Measurements from ENCODE around the gene TFCP2L1. TPM values are rescaled to one million over a fixed set of nuclear protein-coding genes. Genes with fewer than 3 reads are reported as not detected.
A peak's percentile ranks its signal among the peaks of the same experiment; 100 is the strongest.
"Not testable (repeated sequence)": the region's sequence is repeated elsewhere in the genome, so short reads cannot be mapped to it uniquely, and the experiment has no call there.

TFCP2L1 gene
- total RNA-seq, 1 donor from 2014 or later, result 4.6 TPM

DNA sequence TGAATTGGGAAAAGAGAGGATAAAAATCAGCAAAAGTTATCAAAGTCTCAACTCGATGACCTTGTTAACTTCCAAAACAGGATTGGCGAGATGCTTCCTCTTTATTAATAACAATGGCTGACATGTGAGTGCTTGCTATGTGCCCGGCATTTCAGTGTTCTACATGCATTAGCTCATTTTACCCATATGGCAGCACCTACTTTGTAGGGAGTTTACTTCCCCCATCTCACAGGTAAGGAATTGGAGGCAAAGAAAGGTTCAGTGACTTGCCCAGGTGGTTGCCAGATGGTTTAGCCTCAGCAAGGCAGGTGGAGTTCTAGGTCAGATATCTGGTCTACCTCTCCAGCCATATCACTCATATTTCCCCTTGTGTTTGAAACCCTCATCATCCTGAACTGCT is 12.4 kb downstream of the TFCP2L1 start:
- H3K4me1 Mint-ChIP-seq (ENCODE audit: unreplicated experiment), result no peaks in the 10 kb centered on the region

DNA sequence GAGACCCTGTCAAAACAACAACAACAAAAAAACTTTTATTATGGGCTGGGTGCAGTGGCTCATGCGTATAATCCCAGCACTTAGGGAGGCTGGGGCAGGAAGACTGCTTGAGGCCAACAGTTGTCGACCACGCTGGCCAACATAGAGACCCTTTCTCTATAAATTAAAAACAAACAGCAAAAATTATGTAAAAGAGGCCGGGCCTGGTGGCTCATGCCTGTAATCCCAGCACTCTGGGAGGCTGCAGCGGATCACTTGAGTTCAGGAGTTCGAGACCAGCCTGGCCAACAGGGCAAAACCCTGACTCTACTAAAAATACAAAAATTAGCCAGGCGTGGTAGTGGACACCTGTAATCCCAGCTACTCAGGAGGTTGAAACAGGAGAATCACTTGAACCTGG is 15.6 kb downstream of the TFCP2L1 start:
- not testable (repeated sequence) for H3K27ac Mint-ChIP-seq; DNase-seq (ENCODE audit: extremely low spot score, unreplicated experiment); H3K4me3 Mint-ChIP-seq; H3K9me3 Mint-ChIP-seq; H3K36me3 Mint-ChIP-seq; H3K4me1 Mint-ChIP-seq (ENCODE audit: unreplicated experiment)
- H3K27me3 Mint-ChIP-seq, result peaks cover 13% of the 10 kb centered on the region

More for the DNA sequence above, 12.4 kb downstream of the TFCP2L1 start:
- Mint-ChIP-seq H3K27me3 (peaks cover 13% of the 10 kb centered on the region), H3K27ac (peak overlapping the region; percentile 61), H3K9me3 (no peaks in the 10 kb centered on the region), H3K36me3 (no peaks in the 10 kb centered on the region), H3K4me3 (no peak overlapping the region)
- TF ChIP-seq, protein P1, sequence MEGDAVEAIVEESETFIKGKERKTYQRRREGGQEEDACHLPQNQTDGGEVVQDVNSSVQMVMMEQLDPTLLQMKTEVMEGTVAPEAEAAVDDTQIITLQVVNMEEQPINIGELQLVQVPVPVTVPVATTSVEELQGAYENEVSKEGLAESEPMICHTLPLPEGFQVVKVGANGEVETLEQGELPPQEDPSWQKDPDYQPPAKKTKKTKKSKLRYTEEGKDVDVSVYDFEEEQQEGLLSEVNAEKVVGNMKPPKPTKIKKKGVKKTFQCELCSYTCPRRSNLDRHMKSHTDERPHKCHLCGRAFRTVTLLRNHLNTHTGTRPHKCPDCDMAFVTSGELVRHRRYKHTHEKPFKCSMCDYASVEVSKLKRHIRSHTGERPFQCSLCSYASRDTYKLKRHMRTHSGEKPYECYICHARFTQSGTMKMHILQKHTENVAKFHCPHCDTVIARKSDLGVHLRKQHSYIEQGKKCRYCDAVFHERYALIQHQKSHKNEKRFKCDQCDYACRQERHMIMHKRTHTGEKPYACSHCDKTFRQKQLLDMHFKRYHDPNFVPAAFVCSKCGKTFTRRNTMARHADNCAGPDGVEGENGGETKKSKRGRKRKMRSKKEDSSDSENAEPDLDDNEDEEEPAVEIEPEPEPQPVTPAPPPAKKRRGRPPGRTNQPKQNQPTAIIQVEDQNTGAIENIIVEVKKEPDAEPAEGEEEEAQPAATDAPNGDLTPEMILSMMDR (conservative IDR thresholded peaks at IDR 0.05), result no peak
- no peak for DNase-seq (ENCODE audit: extremely low spot score, unreplicated experiment)

DNA sequence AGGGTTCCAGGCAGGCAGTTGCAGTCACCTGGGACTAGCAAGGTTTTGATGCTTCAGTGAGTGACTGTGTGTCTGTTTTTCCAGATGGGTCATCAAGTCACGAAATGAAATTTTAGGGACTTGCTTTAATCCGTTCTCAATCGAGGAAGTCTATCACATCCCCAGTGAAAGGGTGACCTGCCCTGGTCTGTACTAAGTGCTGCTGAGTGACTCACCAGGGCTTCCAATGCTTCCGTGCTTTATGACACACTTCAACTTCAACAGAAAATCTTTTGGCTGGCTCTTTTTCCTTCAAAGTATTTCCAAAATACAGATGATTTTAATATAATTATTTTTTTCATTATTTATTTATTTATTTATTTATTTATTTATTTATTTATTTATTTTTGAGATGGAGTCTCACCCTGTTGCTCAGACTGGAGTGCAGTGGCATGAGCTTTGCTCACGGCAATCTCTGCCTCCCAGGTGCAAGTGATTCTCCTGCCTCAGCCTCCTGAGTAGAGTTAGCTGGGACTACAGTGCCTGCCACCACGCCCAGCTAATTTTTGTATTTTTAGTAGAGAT is 18.4 kb downstream of the TFCP2L1 start:
- DNase-seq (ENCODE audit: extremely low spot score, unreplicated experiment), result no peak
- Mint-ChIP-seq H3K9me3 (no peaks in the 10 kb centered on the region), H3K27ac (no peak overlapping the region), H3K27me3 (no peaks in the 10 kb centered on the region), H3K4me1 (ENCODE audit: unreplicated experiment) (no peaks in the 10 kb centered on the region), H3K4me3 (no peak overlapping the region), H3K36me3 (no peaks in the 10 kb centered on the region)
- TF ChIP-seq, protein P1 (conservative IDR thresholded peaks at IDR 0.05), result no peak

DNA sequence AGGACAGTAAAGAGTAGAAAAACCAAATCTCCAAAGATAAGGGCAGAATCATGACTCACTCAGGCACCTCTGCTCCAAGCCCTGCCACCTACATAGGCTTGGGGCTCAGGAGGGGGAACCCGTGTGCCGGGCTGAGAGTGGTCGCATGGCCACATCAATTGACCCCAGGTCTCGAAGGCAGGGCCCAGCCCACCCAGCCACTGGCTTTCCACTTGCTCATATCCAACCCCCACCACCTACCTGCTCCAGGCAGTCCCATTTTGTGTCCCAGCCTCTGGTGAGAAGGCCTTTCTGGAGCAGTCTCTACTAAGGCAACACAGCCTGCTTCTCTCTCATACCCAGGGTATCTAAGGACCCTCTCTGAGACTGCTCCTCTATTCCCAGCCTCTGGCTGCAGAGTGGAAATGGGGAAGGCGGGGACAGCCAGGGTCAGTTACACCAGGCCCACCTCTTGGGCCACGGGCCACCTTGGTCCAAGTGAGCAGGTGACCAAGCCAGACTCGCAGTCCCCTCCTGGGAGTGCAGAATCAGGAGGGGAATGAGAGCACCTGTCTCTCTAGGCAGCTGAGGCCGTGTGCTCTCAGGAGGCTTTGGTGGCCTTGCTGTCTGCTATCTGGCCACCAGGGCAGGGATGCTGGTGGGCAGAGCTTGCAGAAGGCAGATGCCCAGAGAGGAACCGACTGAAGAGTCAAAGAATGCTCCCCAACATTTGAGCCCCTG is 20.8 kb downstream of the TFCP2L1 start:
- TF ChIP-seq, protein P1 (conservative IDR thresholded peaks at IDR 0.05), result no peak
- Mint-ChIP-seq H3K27ac (no peak overlapping the region), H3K36me3 (no peaks in the 10 kb centered on the region), H3K27me3 (no peaks in the 10 kb centered on the region), H3K4me1 (ENCODE audit: unreplicated experiment) (no peaks in the 10 kb centered on the region), H3K4me3 (no peak overlapping the region), H3K9me3 (no peaks in the 10 kb centered on the region)
- DNase-seq (ENCODE audit: extremely low spot score, unreplicated experiment), result no peak

DNA sequence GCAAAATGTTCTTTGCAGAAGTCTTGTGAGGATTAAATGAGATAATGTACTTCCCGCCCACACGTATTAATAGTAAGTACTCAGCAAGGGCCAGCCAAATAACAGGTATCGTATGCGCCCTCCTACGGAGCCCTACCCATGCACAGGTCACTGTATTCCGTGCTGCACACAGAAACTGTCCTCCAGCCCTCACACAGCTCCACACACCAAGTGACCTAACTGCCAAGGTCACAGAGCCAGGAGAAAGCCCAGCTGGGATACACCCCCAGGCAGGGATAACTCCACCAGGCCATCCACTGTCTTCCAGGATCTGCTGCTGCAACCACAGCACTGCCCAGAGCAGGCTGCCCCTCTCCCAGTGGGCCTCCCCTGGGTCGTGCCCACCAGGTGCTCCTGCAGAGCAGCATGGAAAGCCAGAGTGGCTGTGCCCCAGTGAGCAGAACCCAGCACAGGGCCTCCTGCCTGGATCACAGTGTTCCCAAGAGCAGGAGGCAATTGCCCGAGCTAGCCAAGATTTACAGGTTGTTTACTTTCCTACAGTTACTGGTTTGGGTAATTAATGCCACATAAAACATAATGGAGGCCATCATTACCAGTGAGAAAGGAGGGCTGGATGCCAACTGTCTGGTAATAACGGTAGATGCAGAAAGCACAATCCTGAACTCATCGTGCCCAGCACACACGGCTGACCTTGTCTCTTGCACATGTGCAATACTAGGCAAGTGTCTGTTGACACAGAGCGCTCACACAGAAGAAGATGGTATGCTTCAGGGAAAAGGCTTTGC is 24.4 kb downstream of the TFCP2L1 start:
- Mint-ChIP-seq H3K4me3 (no peak overlapping the region), H3K36me3 (no peaks in the 10 kb centered on the region), H3K9me3 (no peaks in the 10 kb centered on the region), H3K27ac (no peak overlapping the region), H3K4me1 (ENCODE audit: unreplicated experiment) (no peaks in the 10 kb centered on the region), H3K27me3 (no peaks in the 10 kb centered on the region)
- DNase-seq (ENCODE audit: extremely low spot score, unreplicated experiment), result no peak
- TF ChIP-seq, protein P1 (conservative IDR thresholded peaks at IDR 0.05), result no peak

DNA sequence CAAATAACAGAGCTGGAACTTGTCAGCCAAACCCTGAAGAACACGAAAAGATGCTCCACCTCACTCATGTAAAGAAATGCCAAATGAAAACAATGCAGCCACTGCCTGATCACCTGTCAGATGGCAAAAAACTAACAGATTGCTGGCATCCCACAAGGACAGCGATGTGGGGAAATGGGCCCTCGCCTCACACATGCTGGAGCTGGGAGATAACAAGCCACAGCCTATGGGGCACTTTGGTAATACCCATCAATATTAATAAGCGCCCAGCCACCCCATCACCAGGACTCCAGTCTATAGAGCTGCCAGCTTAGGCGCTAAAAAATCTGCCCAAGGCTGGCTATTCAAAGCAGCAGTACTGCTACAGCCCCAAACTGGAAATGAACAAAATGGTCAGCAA is 27.0 kb downstream of the TFCP2L1 start:
- Mint-ChIP-seq H3K27ac (peak overlapping the region; percentile 53), H3K27me3 (no peaks in the 10 kb centered on the region), H3K4me1 (ENCODE audit: unreplicated experiment) (no peaks in the 10 kb centered on the region), H3K36me3 (no peaks in the 10 kb centered on the region), H3K9me3 (no peaks in the 10 kb centered on the region), H3K4me3 (no peak overlapping the region)
- no peak for DNase-seq (ENCODE audit: extremely low spot score, unreplicated experiment)
- TF ChIP-seq, protein P1 (conservative IDR thresholded peaks at IDR 0.05), result no peak
